Left ventricle myocardium superior (tissue), 1 donor: ENCODE measurements around the gene TMA7. TPM values are rescaled to one million over a fixed set of nuclear protein-coding genes. Genes with fewer than 3 reads are reported as not detected.
"Not testable (repeated sequence)": the region's sequence is repeated elsewhere in the genome, so short reads cannot be mapped to it uniquely, and the experiment has no call there.

Source experiments
- ATAC-seq: fragments of 200-7000 bp; cut with Tn5 transposase; one replicate; pipeline ENCODE4 v1.9.1; 2020; ENCODE audit warnings: mild to moderate bottlenecking, moderate library complexity
- DNase-seq: peaks from one replicate; pipeline ENCODE4 v3.0.0-alpha.2; 2020
- intact Hi-C: fragments of 100-400 bp; cut with micrococcal nuclease; formaldehyde crosslinking; loops from one replicate; pipeline ENCODE4 v1.11.0; 2022
- total RNA-seq: library from RNA; stranded (reverse); fragmentation: NEBNext Ultra II Directional; extraction: Animal tissue kit (Norgen Biotek cat#: 25700); gene quantifications from one replicate; pipeline ENCODE4 v1.2.1, GENCODE V29; 2021
- donor health status: DM: no; HTN: yes; CAD: no; lungs with severe emphysema.

Gene TMA7
- total RNA-seq, 1 donor from 2014 or later: 262 TPM

- no peak for DNase-seq
- intact Hi-C loops: no loop called here
- ATAC-seq: no peak
Measured at GRCh38 chr3:48459331-48459730, 19.3 kb downstream of the TMA7 start.

GRCh38 chr3:48459773-48460516 lies 19.9 kb downstream of the TMA7 start:
- DNase-seq: no peak
- ATAC-seq: peak; percentile 19
- intact Hi-C loops: loop anchor here (5.0 kb wide), 1 partner anchor 87 kb away; no protein-coding TSS in a partner anchor

- ATAC-seq (no peak), DNase-seq (no peak)
- intact Hi-C loops: loop anchor here (5.0 kb wide), 1 partner anchor 87 kb away; no protein-coding TSS in a partner anchor
Measured at GRCh38 chr3:48460517-48460902, 20.5 kb downstream of the TMA7 start.

GRCh38 chr3:48461767-48462166 lies 21.7 kb downstream of the TMA7 start:
- not testable (repeated sequence) for DNase-seq, ATAC-seq
- intact Hi-C loops: loop anchor here (5.0 kb wide), 1 partner anchor 86 kb away; no protein-coding TSS in a partner anchor

GRCh38 chr3:48463703-48464102 lies 23.6 kb downstream of the TMA7 start:
- intact Hi-C loops: loop anchor here (5.0 kb wide), 1 partner anchor 84 kb away; no protein-coding TSS in a partner anchor
- no peak for ATAC-seq
- no peak for DNase-seq

- DNase-seq (no peak), ATAC-seq (no peak)
- intact Hi-C loops: loop anchor here (5.0 kb wide), 1 partner anchor 83 kb away; no protein-coding TSS in a partner anchor
Measured at GRCh38 chr3:48464713-48465221, 24.7 kb downstream of the TMA7 start.

- intact Hi-C loops: no loop called here
- no peak for DNase-seq
- no peak for ATAC-seq
Measured at GRCh38 chr3:48465237-48465530, 25.1 kb downstream of the TMA7 start.

- ATAC-seq (peak; percentile 94), DNase-seq (peak; percentile 95)
- intact Hi-C loops: no loop called here
Measured at GRCh38 chr3:48465531-48466378, 25.7 kb downstream of the TMA7 start.

GRCh38 chr3:48466386-48467109 lies 26.5 kb downstream of the TMA7 start:
- ATAC-seq (peak; percentile 12), DNase-seq (no peak)
- intact Hi-C loops: no loop called here

GRCh38 chr3:48467110-48467454 lies 27.0 kb downstream of the TMA7 start:
- ATAC-seq (no peak), DNase-seq (no peak)
- intact Hi-C loops: no loop called here

- no peak for DNase-seq
- no peak for ATAC-seq
- intact Hi-C loops: no loop called here
Measured at GRCh38 chr3:48467473-48468267, 27.6 kb downstream of the TMA7 start.

- intact Hi-C loops: no loop called here
- no peak for DNase-seq
- ATAC-seq: no peak
Measured at GRCh38 chr3:48468329-48468731, 28.3 kb downstream of the TMA7 start.

GRCh38 chr3:48469046-48469915 lies 29.2 kb downstream of the TMA7 start:
- intact Hi-C loops: no loop called here
- ATAC-seq (no peak), DNase-seq (no peak)

GRCh38 chr3:48470286-48470685 lies 30.2 kb downstream of the TMA7 start:
- intact Hi-C loops: no loop called here
- ATAC-seq (no peak), DNase-seq (no peak)

- no peak for DNase-seq
- intact Hi-C loops: no loop called here
Measured at GRCh38 chr3:48472673-48472922, 32.5 kb downstream of the TMA7 start.

GRCh38 chr3:48472923-48473616 lies 33.0 kb downstream of the TMA7 start:
- DNase-seq (peak; percentile 94), ATAC-seq (peak; percentile 93)
- intact Hi-C loops: no loop called here

More at GRCh38 chr3:48472673-48472922, 32.5 kb downstream of the TMA7 start:
- ATAC-seq: peak; percentile 50

GRCh38 chr3:48473617-48473952 lies 33.5 kb downstream of the TMA7 start:
- no peak for DNase-seq
- intact Hi-C loops: no loop called here
- ATAC-seq: no peak

GRCh38 chr3:48474031-48474430 lies 34.0 kb downstream of the TMA7 start:
- ATAC-seq, intact Hi-C loops, DNase-seq: not testable (repeated sequence)
